Posterior cingulate gyrus (tissue), 11 donors: ENCODE measurements around the gene SPOPL.

ENCODE experiments used
- DNase-seq, 10 donors: peaks; one replicate each; pipeline versions ENCODE4 v3.0.0 to v3.0.0-alpha.2; 2020 to 2021; ENCODE audit warnings: mixed read lengths in 3 of 10
- intact Hi-C: fragments of 100-400 bp; cut with DNase I; formaldehyde crosslinking; loops from one replicate; pipeline ENCODE4 v1.15.1; 2023

SPOPL gene

DNA sequence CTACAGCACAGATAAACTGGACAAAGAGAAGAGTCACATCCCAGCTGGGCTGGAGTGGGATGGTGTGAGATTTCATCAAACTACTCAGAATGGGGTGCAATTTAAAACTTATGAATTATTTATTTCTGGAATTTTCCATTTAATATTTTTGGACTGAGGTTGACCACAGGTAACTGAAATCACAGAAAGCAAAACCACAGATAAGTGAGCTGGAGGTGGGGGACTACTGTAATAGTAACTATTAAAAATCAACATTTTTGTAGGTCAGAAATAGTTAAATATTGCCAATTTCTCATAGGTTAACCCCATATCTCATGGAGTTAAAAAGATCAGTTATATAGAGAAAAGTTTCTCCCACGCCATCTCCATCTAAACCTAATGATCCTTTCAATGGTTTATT lies 88.1 kb downstream of the SPOPL start:
- DNase-seq = no peak
- intact Hi-C loops = no loop called here

DNA sequence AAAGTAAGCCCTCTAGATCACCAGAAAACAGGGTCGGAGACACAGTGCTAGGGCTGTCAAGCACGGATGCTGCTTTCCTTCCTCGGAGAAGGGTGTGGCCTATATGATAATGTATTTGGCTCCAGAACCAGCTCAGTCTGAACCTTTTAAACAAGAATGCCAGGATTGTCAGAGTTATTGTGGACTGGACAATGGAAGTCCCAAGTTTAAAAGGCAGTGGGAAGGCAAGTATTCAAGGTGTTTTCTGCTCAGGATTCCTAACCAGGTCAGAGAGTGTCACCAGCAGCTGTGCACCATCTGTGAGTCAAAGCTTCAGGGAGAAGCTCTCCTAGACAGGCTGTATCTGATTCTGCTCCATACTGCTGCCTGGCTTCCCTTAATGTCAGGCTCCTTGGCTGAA lies 94.8 kb downstream of the SPOPL start:
- no peak for DNase-seq
- intact Hi-C loops = no loop called here

DNA sequence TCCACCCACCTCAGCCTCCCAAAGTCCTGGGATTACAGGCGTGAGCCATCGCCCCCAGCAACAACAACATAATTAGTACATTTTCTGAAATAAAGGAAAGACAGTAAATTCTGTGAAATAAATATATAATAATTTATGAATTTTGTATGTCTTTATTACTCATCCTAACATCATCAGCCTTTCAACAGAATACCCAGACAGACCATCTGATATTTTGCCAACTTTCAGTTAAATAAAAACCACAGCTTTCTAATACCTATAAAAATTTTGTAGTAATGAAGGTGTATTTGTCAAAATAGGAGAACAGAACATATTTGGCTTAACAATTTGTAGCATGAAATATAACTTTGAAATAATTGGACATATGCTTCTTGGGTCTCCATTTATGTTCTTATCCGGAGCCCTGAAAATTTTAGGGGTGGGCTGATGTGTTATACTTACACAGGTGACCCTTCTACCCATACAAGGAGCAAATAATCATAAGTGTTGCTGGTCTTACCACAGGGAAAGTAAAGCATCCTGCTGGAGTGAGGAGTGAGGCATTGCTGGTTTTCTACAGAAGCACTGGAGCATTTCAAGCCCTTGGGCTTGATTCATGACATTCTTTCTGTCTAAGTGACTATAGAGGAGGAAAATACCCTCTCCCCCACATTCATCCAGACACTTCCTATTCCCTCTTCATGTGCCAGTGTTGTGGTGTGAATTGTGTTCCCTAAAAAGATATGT lies 99.3 kb downstream of the SPOPL start:
- DNase-seq = no peak
- intact Hi-C loops = no loop called here

DNA sequence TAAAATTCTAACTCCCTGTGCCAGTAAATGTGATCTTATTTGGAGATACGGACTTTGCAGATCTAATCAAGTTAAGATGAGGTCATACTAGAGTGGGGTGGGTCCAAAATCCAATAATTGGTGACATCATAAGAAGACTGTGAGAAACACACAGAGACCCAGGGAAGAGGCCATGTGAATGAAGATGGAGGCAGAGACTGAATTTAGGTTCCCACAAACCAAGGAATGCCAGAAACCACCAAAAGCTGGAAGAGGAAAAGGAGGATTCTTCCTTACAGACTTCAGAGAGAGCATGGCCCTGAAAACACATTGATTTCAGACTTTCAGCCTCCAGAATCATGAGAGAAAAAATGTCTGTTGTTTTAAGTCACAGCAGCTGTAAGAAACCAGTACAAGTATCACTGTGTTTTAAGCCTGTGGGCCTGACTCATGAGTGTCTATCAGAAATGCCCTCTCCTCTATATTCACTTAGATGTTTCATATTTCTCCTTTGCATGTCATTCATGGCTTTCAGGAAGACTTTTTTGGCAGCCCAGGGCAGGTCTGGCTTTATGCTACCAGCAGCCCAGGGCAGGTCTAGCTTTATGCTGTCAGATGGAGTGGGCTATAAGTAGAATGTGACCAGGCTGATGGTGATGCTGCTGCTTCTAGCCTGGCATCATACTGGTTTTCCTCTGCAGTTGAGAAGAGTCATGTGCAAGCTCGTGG lies 100.0 kb downstream of the SPOPL start:
- intact Hi-C loops = no loop called here
- no peak for DNase-seq

DNA sequence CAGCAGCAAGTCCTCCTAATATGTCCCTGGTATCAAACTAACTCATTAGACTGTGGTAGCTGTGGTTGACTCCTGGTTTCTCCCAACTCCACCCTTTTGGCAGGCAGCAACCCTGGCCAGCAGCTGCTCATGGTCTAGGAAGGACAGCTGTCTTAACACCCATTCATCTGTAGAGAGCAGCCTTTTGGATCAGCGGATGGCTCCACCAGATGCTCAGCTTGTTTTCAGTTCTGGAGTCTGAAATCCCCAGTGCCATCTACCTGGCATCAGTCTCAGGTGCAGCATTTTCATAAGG lies 100.5 kb downstream of the SPOPL start:
- DNase-seq = no peak
- intact Hi-C loops = no loop called here

DNA sequence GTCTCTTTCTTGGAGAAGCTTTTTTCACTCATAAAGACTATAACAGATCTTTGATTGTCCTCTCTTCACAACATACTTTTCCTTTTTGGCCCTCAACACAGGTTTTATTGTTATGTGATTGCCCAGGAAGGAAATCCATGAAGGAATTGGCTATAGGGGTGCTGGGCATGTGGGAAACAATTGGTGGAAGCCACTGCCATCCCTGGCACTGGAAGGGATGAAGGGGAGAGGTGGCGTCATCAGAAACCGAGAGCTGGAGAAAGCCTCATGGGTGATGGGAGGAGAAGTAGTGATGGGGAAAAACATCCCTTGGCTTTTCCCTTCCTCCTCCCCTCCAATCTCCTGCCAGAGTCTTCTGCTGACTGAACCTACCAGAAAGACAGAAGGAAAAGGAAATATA lies 106.2 kb downstream of the SPOPL start:
- DNase-seq = no peak
- intact Hi-C loops = no loop called here

DNA sequence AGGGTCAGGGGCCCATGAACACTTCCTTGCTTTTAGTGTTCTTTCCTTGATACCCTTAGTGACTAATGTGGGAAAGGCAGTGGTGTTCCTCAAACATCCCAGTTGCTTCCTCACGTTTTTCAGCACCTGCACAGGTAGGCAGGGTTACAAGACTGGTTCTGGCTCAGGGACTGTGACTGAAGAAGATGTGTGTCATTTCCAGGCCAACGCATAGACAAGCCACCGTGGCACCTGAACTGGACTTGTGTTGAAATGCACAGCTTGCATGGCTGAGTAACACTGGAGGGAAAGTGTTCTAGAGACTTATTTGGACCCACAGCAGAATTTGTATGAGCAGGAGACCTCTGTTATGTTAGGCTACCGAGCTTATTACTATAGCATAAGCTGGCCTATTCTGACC lies 107.9 kb downstream of the SPOPL start:
- intact Hi-C loops = no loop called here
- no peak for DNase-seq

DNA sequence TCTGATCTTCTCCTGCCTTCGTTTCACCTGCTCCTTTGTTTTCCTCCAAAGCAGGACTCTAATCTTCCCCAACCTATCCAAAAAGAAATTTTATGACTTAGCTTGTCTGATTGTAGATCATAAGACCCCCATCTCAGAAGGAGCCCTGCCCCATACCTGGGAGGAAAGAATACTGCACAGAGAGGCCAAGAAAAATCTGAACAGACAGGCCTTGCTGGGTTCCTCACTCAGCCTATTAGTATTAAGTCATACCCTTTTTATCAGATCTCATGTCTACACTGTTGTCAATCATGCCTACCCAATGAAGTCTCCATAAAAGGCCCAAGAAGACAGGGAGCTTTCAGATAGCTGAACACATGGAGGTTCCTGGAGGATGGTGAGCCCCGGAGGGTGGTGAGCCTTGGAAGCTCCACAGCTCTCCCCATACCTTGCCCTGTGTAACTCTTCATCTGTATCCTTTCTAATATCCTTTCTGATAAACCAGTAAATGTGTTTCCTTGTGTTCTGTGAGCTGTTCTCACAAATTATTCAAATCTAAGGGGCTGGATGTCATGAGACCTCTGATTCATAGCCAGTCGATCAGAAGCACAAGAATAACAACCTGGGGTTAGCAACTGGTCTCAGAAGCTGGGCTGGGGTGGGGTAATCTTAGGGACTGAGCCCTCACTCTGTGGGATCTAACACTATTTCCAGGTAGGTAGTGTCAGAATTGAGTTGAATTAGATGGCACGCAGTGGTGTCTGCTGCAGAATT lies 108.8 kb downstream of the SPOPL start:
- intact Hi-C loops = no loop called here
- no peak for DNase-seq

DNA sequence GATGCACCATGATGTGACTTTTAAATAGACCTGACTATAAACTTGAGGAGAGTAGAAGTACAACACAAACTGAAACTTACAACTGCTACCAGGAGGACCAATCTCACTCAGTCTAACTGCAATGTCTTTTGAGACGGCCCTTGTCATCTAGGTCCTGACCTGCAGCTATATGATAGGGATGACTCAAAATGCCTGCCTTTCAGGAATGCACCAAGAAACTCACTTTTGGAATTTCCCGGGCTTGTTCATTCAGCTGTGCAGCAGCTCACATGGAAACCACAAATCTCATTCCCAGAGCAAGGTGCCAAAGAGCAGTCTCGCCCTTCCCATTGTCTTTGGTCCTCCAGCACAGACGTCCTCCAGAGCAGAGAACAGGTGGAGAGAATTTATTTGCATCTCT lies 113.7 kb downstream of the SPOPL start:
- intact Hi-C loops = no loop called here
- DNase-seq = no peak

DNA sequence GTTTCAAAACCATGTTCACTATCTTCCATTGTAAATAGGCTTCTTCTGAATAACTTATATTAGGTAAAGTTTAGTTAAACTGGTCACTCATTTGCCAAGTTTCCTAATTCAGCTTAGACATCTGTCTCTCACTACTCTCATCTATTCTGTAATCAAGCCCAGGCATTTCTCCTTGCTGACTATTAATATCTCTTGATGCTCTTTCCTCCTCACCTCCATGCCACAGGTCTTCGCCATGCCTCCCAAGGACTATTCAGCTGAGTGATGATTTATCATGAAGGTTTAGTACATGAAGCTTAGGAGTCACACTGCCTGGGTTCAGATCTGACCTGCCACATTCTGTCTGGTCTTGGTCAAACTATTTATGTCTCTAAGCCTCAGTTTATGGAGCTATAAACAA lies 115.5 kb downstream of the SPOPL start:
- intact Hi-C loops = no loop called here
- no peak for DNase-seq

DNA sequence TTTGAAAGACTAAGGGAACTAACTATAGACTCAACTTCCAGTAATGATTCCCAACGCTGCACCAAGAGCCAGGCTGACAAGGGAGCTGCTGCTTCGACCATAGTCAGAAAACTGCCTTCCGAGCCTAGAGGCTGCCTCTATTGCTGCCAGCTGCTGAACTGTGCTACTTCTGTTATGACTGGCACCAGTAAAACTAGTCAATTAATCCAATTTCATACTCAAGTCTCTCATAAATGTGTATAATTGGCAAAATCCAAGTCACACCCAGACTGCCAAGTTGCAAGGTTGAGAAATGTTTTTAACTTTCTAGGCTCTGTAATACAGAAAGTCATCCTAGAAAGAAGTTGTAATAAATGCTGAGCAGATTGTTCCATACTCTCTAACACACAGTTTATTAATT lies 117.4 kb downstream of the SPOPL start:
- DNase-seq = no peak

DNA sequence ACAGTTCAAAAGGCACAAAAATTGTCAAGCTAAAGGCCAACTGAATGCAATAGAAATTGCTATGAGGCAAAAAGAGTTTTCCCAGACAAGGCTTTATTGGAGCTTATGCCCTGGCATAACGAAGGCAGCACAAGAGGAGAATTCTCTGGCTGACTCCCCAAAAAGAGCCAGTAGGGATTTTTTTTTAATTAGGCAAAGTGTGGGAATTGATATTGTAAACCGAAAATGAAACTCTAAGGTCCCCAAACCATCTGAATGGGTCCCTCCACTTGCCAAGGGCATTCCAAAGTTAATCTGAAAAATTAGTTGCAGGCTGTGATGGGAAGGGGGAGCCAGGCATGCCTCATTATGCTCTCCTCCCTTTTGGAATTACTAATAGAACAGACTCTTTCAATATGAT lies 118.9 kb downstream of the SPOPL start:
- no peak for DNase-seq
- intact Hi-C loops = no loop called here

More for the DNA sequence above, 117.4 kb downstream of the SPOPL start:
- intact Hi-C loops = no loop called here

DNA sequence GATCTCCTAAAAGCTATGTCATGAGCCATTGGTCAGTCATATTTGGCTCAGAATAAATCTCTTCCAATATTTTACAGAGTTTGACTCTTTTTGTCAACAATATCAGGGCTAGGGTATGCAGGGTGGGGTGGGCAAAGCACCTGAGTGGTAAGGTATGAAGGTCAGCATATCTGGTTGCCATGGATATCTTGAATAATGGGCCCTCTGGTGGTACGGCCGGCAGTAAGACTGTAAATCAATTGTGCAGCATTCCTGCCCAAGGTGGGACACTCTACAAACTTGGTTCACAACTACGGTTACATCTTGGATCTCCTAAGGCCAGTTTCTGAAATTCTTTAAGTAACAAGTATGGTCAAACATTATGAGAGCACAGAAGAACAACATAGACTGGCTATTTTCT lies 119.6 kb downstream of the SPOPL start:
- intact Hi-C loops = no loop called here
- no peak for DNase-seq

DNA sequence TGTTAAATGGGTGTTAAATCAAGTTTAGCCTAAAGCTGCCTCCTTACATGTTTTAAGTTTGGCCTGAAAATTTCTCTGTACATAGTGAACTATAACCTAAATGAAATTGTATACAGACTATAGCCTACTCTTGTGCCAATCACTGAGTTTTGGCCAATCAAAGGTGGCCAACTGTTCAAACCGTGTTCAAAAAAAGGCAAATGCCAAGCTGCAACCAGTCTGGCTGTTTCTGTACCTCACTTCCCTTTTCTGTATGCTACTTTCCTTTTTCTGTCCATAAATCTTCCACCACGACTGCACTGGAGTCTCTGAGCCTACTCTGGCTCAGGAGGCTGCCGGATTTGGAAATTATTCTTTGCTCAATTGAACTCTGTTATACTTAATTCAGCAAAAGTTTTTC lies 121.0 kb downstream of the SPOPL start:
- DNase-seq = no peak
- intact Hi-C loops = no loop called here
